HuH-7 (cell line): ENCODE measurements around the gene RPH3AL.

ENCODE experiments used
- DNase-seq: peaks from one replicate; pipeline ENCODE4 v3.0.0; 2011; ENCODE audit warnings: low spot score

RPH3AL gene, protein sequence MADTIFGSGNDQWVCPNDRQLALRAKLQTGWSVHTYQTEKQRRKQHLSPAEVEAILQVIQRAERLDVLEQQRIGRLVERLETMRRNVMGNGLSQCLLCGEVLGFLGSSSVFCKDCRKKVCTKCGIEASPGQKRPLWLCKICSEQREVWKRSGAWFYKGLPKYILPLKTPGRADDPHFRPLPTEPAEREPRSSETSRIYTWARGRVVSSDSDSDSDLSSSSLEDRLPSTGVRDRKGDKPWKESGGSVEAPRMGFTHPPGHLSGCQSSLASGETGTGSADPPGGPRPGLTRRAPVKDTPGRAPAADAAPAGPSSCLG

DNA sequence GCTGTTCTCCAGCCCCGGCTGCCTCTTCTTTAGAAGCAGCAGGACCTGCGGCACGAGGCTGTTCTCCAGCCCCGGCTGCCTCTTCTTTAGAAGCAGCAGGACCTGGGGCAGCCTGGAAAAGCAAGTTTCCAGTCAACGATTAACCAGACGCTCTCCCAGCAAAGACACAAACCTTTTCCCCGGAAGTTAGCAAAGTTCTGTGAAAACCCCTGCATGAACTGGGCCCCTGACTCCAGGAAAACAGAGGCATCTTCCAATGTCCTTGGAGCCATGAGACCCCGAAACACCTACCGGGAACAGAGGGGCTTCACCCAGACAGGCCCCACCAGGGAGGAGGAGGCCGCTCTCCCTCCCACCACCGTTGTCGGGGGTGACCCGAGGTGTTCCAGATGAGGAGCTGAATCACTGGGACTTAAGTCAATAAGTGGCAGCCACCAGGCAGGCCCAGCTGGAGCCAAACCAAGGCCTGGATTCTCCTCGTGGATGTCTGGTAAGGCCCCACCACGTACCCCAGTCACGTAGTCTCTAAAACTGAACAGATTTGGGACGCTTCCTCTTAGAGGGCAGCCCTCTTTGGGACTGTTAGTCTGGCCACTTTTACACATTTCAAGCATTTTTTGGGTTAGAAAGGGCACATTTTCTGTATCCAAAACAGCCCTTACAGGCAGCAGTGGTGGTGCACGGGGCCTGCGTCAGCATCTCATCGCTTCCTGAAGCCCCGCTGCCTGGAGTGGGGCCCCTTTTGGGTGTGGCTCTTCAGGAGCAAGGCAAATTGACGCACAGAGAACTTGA, at the start of gene RPH3AL:
Gene RPH3AL (minus strand): TSS at position 387 of the 792 bp plus-strand sequence. CDS start 25,264 bp downstream, outside the sequence.
- DNase-seq, result peak; percentile 75

GRCh38 chr17:400257-400656, 47.6 kb upstream of the RPH3AL start:
- no peak for DNase-seq

- DNase-seq, result no peak
Observed at GRCh38 chr17:396788-397187, 44.2 kb upstream of the RPH3AL start.

GRCh38 chr17:395974-396373, 43.4 kb upstream of the RPH3AL start:
- no peak for DNase-seq

- DNase-seq, result no peak
Observed at GRCh38 chr17:395179-395578, 42.6 kb upstream of the RPH3AL start.

GRCh38 chr17:394718-395095, 42.1 kb upstream of the RPH3AL start:
- no peak for DNase-seq

GRCh38 chr17:393806-394717, 41.5 kb upstream of the RPH3AL start:
- DNase-seq, result no peak

DNA sequence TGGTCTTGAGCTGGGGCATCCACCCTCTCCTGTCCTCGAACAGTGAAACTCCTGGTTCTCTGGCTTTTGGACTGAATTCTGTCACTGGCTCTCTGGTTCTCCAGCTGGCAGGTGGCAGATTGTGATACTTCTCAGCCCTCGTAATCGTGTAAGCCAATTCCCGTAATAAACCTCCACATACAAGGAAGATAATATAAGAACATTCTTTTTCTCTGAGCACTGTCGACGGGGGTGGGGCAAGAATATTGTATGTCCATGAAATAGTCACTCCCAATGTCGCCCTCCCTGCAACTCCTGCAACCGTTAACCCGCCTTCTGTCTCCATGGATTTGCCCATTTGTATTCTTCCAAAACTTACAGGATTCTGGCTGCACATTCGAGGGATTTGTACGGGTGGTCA, 39.2 kb upstream of the RPH3AL start:
- DNase-seq, result no peak

- DNase-seq, result no peak
Observed at GRCh38 chr17:390025-390424, 37.4 kb upstream of the RPH3AL start.

DNA sequence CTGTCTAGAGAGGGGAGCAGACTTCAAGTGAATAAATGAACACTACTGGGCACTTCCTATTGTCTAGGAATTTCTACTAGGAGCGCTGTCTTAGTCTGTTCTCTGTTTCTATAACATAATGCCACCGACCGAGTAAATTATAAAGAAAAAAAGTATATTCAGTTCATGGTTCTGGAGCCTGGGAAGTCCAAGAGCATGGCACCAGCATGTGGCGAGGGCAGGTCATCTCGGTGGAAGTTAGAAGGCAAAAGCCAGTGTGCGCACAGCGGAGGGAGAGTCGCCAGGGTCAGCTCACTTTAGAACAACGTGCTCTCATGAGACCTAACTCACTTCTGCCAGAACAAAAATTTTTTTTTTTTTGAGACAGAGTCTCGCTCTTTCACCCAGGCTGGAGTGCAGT, 35.5 kb upstream of the RPH3AL start:
- DNase-seq, result no peak

GRCh38 chr17:386141-386876, 33.7 kb upstream of the RPH3AL start:
- peak; percentile 87 for DNase-seq

DNA sequence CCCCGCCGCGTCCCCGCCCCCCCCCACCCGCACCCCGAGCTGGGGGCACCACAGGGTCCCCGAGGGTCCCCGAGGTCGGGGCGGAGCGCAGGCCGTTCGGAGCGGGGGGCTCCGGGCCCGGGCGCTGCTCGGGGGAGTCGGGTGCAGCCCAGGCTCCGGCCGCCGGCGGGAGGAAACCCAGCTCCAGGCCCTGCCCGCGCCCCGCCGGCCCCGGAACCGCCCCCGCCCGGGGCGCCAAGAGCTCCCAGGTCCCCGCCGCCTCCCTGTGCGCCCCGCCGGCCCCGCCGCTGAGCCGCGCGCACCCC, 33.2 kb upstream of the RPH3AL start:
- DNase-seq, result no peak

DNA sequence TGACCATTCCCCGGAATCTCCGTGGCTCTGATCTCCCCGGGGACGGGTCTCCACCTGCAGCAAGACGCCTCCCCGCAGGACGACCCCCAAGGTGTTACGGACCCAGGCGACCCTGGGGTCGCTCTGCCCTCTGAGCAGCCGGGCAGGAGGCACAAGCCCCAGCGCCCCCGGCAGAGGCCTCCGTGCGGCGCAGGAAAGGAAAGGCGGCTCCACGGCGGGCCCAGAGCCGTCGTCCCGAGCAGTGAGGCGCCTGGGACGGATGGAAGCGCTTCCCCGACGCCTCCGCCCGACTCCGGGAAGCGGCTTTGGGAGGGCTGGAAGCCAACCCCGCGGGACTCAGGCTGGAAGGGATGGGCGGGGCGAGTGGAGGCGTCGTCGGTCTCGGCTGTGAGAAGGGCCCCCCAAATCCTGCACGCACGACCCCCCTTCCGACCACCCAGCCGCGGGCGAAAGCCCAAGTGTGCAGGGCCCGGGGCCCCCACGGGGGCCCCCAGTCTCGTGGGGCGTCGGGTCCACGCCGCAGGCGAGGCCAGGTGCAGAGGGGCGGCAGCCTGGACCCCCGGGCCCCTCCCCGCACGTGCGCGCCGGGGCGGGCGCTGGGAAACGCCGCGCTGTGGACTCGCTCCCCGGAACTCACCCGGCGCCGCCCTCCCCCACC, 32.7 kb upstream of the RPH3AL start:
- no peak for DNase-seq

- no peak for DNase-seq
Observed at GRCh38 chr17:384622-385177, 32.1 kb upstream of the RPH3AL start.

DNA sequence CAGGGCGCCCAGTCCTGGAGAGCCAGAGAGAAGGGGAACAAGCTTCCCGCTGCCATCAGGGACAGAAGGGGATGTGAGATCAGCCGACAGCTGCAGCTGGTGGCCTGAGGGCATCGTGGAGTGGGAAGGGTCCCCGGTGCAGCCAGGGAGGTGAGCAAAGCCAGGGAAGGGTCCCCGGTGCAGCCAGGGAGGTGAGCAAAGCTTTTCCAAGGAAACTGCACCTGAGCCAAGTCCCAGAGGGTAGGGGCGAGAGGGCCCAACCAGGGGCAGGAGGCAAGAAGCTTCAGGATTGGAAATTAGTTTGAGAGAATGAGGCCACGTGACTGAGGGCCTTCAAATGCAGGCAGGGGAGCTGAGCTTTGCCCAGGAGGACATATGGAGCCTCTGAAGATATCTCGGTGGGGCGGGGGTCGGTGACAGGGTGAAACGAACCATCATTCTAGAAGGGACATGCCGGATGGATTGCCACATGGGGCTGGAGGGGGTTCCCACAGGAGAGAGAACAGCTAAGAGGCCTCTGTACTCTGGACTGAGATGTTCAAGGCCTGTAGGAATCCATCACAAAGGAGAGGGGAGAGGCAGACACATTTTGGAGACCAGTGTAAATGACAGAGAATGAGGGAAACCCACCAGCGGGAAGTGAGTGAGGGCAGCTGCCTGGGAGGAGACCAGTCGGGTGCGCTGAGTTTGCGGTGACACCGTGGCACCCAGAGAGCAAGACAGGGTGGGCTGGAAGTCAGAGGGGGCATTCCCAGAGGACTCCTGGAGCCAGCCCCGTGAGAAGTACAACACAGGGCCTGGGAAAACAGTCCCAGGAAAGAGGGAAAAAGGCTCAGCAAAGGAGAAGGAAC, 31.4 kb upstream of the RPH3AL start:
- no peak for DNase-seq

GRCh38 chr17:382644-383533, 30.3 kb upstream of the RPH3AL start:
- no peak for DNase-seq

- DNase-seq, result no peak
Observed at GRCh38 chr17:381941-382643, 29.5 kb upstream of the RPH3AL start.

GRCh38 chr17:381516-381915, 28.9 kb upstream of the RPH3AL start:
- no peak for DNase-seq
